ENCODE data around the gene DLG5. TPM values are rescaled to one million over a fixed set of nuclear protein-coding genes. Genes with fewer than 3 reads are reported as not detected.

The DLG5 gene
- total RNA-seq, 1 donor from 2014 or later: 35.5 TPM

DNA sequence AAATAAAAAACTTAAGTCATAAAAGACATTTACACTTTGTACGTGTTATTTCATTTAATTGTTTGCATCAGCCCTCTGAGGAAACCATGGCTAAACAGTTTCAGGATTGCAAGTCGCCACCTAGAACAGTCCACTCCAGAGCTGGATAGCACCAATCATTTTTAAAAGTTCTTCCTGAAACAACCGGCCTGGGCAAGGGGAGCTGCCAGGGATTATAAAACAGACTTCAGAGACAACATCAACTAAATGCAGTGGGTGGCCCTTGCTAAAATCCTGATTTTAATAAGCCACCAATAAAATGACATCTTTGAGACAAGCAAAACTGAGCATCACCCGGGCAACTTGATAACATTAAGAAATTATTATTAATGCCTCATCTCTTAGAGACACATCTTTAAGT, 13.5 kb downstream of the DLG5 start:
- peaks cover 11% of the 10 kb centered on the region for H3K4me1 Mint-ChIP-seq (ENCODE audit: low read depth, unreplicated experiment)
- no peak overlapping the region for H3K27ac Mint-ChIP-seq (ENCODE audit: unreplicated experiment)
- peaks cover 3% of the 10 kb centered on the region for H3K9me3 Mint-ChIP-seq (ENCODE audit: unreplicated experiment)
- no peak overlapping the region for H3K4me3 Mint-ChIP-seq (ENCODE audit: unreplicated experiment)
- TF ChIP-seq, protein P1, sequence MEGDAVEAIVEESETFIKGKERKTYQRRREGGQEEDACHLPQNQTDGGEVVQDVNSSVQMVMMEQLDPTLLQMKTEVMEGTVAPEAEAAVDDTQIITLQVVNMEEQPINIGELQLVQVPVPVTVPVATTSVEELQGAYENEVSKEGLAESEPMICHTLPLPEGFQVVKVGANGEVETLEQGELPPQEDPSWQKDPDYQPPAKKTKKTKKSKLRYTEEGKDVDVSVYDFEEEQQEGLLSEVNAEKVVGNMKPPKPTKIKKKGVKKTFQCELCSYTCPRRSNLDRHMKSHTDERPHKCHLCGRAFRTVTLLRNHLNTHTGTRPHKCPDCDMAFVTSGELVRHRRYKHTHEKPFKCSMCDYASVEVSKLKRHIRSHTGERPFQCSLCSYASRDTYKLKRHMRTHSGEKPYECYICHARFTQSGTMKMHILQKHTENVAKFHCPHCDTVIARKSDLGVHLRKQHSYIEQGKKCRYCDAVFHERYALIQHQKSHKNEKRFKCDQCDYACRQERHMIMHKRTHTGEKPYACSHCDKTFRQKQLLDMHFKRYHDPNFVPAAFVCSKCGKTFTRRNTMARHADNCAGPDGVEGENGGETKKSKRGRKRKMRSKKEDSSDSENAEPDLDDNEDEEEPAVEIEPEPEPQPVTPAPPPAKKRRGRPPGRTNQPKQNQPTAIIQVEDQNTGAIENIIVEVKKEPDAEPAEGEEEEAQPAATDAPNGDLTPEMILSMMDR (IDR thresholded peaks at IDR 0.05; ENCODE audit: partially characterized antibody, unreplicated experiment): no peak
- no peak for DNase-seq
- H3K36me3 Mint-ChIP-seq (ENCODE audit: unreplicated experiment): no peaks in the 10 kb centered on the region
- H3K27me3 Mint-ChIP-seq (ENCODE audit: unreplicated experiment): peaks cover 4% of the 10 kb centered on the region

DNA sequence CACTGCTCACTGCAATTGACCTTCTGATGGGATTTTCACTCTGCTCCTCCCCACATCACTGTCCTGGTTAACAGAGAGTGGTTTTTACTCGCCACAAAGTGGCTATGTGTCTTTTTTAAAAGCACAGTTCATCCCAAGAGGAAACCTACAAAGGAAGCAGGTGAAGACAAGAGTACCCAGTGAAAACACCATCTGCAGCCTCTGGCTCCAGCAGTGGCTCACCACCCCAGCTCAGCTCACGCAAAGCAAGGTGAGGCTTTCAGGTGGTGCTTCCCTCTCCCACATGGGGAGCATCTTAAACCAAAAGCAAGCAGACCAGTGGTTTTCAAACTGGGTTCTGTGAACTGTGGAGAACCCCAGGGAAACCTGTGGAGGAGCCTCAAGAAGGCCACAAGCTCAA, 14.0 kb downstream of the DLG5 start:
- Mint-ChIP-seq H3K36me3 (ENCODE audit: unreplicated experiment) (no peaks in the 10 kb centered on the region), H3K4me1 (ENCODE audit: low read depth, unreplicated experiment) (peaks cover 11% of the 10 kb centered on the region), H3K27me3 (ENCODE audit: unreplicated experiment) (peaks cover 6% of the 10 kb centered on the region), H3K4me3 (ENCODE audit: unreplicated experiment) (no peak overlapping the region), H3K9me3 (ENCODE audit: unreplicated experiment) (peaks cover 3% of the 10 kb centered on the region), H3K27ac (ENCODE audit: unreplicated experiment) (no peak overlapping the region)
- no peak for DNase-seq
- TF ChIP-seq, protein P1 (IDR thresholded peaks at IDR 0.05; ENCODE audit: partially characterized antibody, unreplicated experiment): no peak

DNA sequence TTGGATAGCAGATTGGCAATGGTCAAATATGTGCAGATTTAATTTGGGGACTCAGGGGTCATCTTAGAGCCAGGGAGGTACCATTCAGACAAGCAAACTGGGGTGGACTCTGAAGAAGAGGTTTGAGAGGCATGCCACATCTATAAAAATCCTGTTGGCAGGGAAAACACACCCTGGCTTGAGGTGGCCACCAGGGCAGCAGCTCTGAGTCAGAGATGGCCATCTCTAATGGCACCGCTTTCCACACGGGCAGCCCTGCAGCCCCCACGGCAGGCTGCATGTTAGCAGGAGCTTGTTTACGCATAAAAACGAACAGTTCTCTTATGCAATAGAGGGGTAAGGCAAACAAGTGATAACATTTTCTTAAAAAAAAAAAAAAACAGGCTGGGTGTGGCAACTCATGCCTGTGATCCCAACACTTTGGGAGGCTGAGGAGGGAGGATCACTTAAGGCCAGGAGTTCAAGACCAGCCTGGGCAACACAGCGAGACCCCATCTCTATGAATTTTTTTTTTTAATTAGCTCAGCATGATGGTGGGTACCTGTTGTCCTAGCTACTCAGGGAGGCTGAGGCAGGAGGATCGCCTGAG, 14.9 kb downstream of the DLG5 start:
- Mint-ChIP-seq H3K4me3 (ENCODE audit: unreplicated experiment) (no peak overlapping the region), H3K27me3 (ENCODE audit: unreplicated experiment) (peaks cover 6% of the 10 kb centered on the region), H3K27ac (ENCODE audit: unreplicated experiment) (no peak overlapping the region), H3K4me1 (ENCODE audit: low read depth, unreplicated experiment) (peaks cover 11% of the 10 kb centered on the region), H3K9me3 (ENCODE audit: unreplicated experiment) (peaks cover 3% of the 10 kb centered on the region), H3K36me3 (ENCODE audit: unreplicated experiment) (no peaks in the 10 kb centered on the region)
- TF ChIP-seq, protein P1 (IDR thresholded peaks at IDR 0.05; ENCODE audit: partially characterized antibody, unreplicated experiment): no peak
- no peak for DNase-seq

DNA sequence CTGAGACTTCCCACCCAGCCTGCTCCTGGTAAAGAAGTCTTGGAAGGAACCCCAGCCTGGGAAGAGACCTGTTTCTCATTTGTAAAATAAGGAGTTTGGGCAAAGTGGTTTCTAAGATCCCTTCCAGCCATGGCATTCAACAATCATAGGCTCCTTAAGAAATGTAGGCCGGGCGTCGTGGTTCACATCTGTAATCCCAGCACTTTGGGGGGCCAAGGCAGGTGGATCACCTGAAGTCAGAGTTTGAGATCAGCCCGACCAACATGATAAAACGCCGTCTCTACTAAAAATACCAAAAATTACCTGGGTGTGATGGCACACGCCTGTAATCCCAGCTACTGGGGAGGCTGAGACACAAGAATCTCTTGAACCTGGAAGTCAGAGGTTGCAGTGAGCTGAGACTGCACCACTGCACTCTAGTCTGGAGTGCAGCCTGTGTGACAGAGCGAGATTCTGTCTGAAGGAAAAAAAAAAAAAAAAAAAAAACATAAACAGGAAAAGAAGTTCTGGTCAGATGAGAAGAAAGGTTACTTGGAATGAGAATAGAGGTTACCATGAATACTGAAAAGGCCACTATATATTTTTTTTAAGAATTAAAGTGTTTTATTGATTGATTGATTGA, 15.9 kb downstream of the DLG5 start:
- DNase-seq: no peak
- no peak overlapping the region for H3K4me3 Mint-ChIP-seq (ENCODE audit: unreplicated experiment)
- TF ChIP-seq, protein P1 (IDR thresholded peaks at IDR 0.05; ENCODE audit: partially characterized antibody, unreplicated experiment): no peak
- no peaks in the 10 kb centered on the region for H3K36me3 Mint-ChIP-seq (ENCODE audit: unreplicated experiment)
- peaks cover 3% of the 10 kb centered on the region for H3K9me3 Mint-ChIP-seq (ENCODE audit: unreplicated experiment)
- H3K27ac Mint-ChIP-seq (ENCODE audit: unreplicated experiment): no peak overlapping the region
- H3K4me1 Mint-ChIP-seq (ENCODE audit: low read depth, unreplicated experiment): peaks cover 11% of the 10 kb centered on the region
- H3K27me3 Mint-ChIP-seq (ENCODE audit: unreplicated experiment): peaks cover 6% of the 10 kb centered on the region

DNA sequence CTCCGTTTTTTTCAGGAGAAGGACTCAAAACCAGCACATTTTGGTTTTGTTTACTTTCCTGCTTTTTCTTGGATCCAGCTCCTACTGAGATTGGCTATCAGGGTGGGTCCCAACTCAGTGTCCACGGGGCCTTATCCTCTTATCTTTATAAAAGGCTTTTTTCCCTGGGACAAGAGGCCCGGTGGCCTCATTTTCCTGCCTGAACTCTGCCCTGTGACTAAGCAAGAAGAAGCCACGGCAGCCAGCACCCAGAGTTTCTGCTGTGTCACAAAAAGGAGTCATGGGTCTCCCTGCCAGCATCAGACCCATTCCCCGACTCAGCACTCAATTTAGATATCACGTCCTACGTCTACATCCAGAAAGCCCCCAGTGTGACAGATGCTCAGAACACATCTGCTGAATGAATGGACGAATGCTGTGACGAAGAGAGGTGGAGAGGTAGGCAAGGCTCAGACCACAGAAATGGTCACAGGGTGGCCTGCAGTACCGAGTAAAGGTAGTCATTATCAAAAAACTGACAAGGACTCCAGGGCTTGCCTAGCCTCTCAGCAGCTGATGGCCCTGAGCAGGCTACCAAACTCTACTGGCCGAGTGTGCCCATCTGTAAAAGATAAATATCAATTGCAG, 16.7 kb downstream of the DLG5 start:
- Mint-ChIP-seq H3K36me3 (ENCODE audit: unreplicated experiment) (no peaks in the 10 kb centered on the region), H3K27me3 (ENCODE audit: unreplicated experiment) (peaks cover 6% of the 10 kb centered on the region), H3K4me3 (ENCODE audit: unreplicated experiment) (no peak overlapping the region), H3K9me3 (ENCODE audit: unreplicated experiment) (peaks cover 3% of the 10 kb centered on the region), H3K4me1 (ENCODE audit: low read depth, unreplicated experiment) (peaks cover 11% of the 10 kb centered on the region), H3K27ac (ENCODE audit: unreplicated experiment) (no peak overlapping the region)
- DNase-seq: no peak
- TF ChIP-seq, protein P1 (IDR thresholded peaks at IDR 0.05; ENCODE audit: partially characterized antibody, unreplicated experiment): no peak
